GM23338 (cell line): Measurements from ENCODE around the gene WRNIP1. TPM values are rescaled to one million over a fixed set of nuclear protein-coding genes. Genes with fewer than 3 reads are reported as not detected.

ENCODE experiments used
- ATAC-seq: fragments of 200-7000 bp; cut with Tn5 transposase; 3 replicates; pipeline ENCODE4 v1.9.1; 2020
- DNase-seq: peaks from one replicate; pipeline ENCODE4 v3.0.0-alpha.2; 2015; ENCODE audit warnings: low spot score
- H2AFZ ChIP-seq: fragments of 200-600 bp; sonication (generic); 2 replicates; pipeline ENCODE4 v1.8.0; 2016; ENCODE audit warnings: antibody characterized with exemption, mild to moderate bottlenecking, moderate library complexity
- H3F3A ChIP-seq: fragments of 200-600 bp; sonication (generic); replicated peaks from 2 replicates; pipeline ENCODE4 v1.8.0; 2017; ENCODE audit warnings: antibody characterized with exemption, mixed run types, low read depth
- H3K27ac ChIP-seq: fragments of 200-600 bp; sonication (generic); 2 replicates; pipeline ENCODE4 v1.6.1; 2016; ENCODE audit warnings: low read depth
- H3K27me3 ChIP-seq: fragments of 200-600 bp; sonication (generic); 2 replicates; pipeline ENCODE4 v1.8.0; 2016; ENCODE audit warnings: mild to moderate bottlenecking, mixed run types, moderate library complexity; ENCODE audit not compliant: insufficient read depth
- H3K36me3 ChIP-seq: fragments of 200-600 bp; sonication (generic); 2 replicates; pipeline ENCODE4 v1.8.0; 2016; ENCODE audit warnings: mild to moderate bottlenecking; ENCODE audit not compliant: insufficient read depth
- H3K4me1 ChIP-seq: fragments of 200-600 bp; sonication (generic); 2 replicates; pipeline ENCODE4 v1.8.0; 2016; ENCODE audit warnings: mild to moderate bottlenecking, moderate library complexity; ENCODE audit not compliant: insufficient read depth
- H3K4me2 ChIP-seq: fragments of 200-600 bp; sonication (generic); 2 replicates; pipeline ENCODE4 v1.7.1; 2017; ENCODE audit warnings: mixed run types
- H3K4me3 ChIP-seq: fragments of 200-600 bp; sonication (generic); 2 replicates; pipeline ENCODE4 v1.6.1; 2016; ENCODE audit warnings: mixed run types
- H3K79me2 ChIP-seq: fragments of 200-600 bp; sonication (generic); replicated peaks from 2 replicates; pipeline ENCODE4 v1.8.0; 2017; ENCODE audit warnings: mild to moderate bottlenecking; ENCODE audit not compliant: insufficient read depth
- H3K9me2 ChIP-seq: fragments of 200-600 bp; sonication (generic); 2 replicates; pipeline ENCODE4 v1.8.0; 2017; ENCODE audit not compliant: insufficient read depth
- H4K20me1 ChIP-seq: fragments of 200-600 bp; sonication (generic); replicated peaks from 2 replicates; pipeline ENCODE4 v1.8.0; 2017; ENCODE audit warnings: mild to moderate bottlenecking; ENCODE audit not compliant: insufficient read depth
- H3K27ac Mint-ChIP-seq: 2 replicates; pipeline ENCODE4 v1.8.0; 2020; ENCODE audit warnings: inconsistent platforms, mild to moderate bottlenecking, moderate library complexity, mixed read lengths
- H3K27me3 Mint-ChIP-seq: 3 replicates; pipeline ENCODE4 v1.8.0; 2022; ENCODE audit warnings: low read depth, mild to moderate bottlenecking, moderate library complexity, mixed read lengths, inconsistent platforms; ENCODE audit not compliant: insufficient read depth, poor library complexity
- H3K36me3 Mint-ChIP-seq: 3 replicates; pipeline ENCODE4 v1.8.0; 2021; ENCODE audit warnings: low read depth, mild to moderate bottlenecking, inconsistent platforms, moderate library complexity, mixed read lengths
- H3K4me1 Mint-ChIP-seq: 3 replicates; pipeline ENCODE4 v1.8.0; 2020; ENCODE audit warnings: mild to moderate bottlenecking, inconsistent platforms, mixed read lengths
- H3K4me3 Mint-ChIP-seq: 3 replicates; pipeline ENCODE4 v1.8.0; 2021; ENCODE audit warnings: moderate library complexity, mild to moderate bottlenecking, inconsistent platforms, mixed read lengths
- H3K9me3 Mint-ChIP-seq: 3 replicates; pipeline ENCODE4 v1.8.0; 2020; ENCODE audit warnings: moderate library complexity, mild to moderate bottlenecking, inconsistent platforms, mixed read lengths
- CREB1 ChIP-seq: fragments of 250-450 bp; sonication (Bioruptor Pico); IDR thresholded peaks from 2 replicates; pipeline ENCODE4 v1.5.0; 2020; ENCODE audit warnings: low read depth, mild to moderate bottlenecking, moderate library complexity
- EZH2phosphoT487 ChIP-seq: fragments of 200-600 bp; sonication (generic); IDR thresholded peaks from one replicate; pipeline ENCODE4 v1.8.1; 2018; ENCODE audit warnings: antibody characterized with exemption; ENCODE audit not compliant: unreplicated experiment
- JUNB ChIP-seq: IDR thresholded peaks from one replicate; pipeline ENCODE4 v1.6.1; 2016; ENCODE audit warnings: antibody characterized with exemption; ENCODE audit not compliant: unreplicated experiment
- NANOG ChIP-seq: IDR thresholded peaks from 2 replicates; pipeline ENCODE4 v1.6.1; 2016; ENCODE audit warnings: antibody characterized with exemption, borderline replicate concordance
- POLR2AphosphoS5 ChIP-seq: IDR thresholded peaks from 2 replicates; pipeline ENCODE4 v1.6.1; 2016; ENCODE audit warnings: antibody characterized with exemption, low read depth
- ZNF114 ChIP-seq: fragments of 250-450 bp; sonication (Bioruptor Pico); IDR thresholded peaks from 2 replicates; pipeline ENCODE4 v1.5.0; 2020; ENCODE audit warnings: mild to moderate bottlenecking, moderate library complexity
- polyA plus RNA-seq: library from polyadenylated mRNA; unstranded; fragments of >200 nt; fragmentation: Nextera tagmentation; extraction: Ambion mirVana; gene quantifications from 2 replicates; pipeline ENCODE4 v1.2.1, GENCODE V29; 2016
- total RNA-seq: library from RNA; depleted of rRNA; stranded (reverse); fragments of >200 nt; shearing (Covaris generic); gene quantifications from 2 replicates; pipeline ENCODE4 v1.2.3, GENCODE V29; 2014
- TF ChIP-seq, protein P1 (sequence below): fragments of 250-450 bp; sonication (Bioruptor Pico); IDR thresholded peaks from 2 replicates; pipeline ENCODE4 v1.5.0; 2020; ENCODE audit warnings: mild to moderate bottlenecking, moderate library complexity

The WRNIP1 gene
- total and polyA plus RNA-seq, 2 experiments from 2014 or later: 27.6 to 66.0 TPM

DNA sequence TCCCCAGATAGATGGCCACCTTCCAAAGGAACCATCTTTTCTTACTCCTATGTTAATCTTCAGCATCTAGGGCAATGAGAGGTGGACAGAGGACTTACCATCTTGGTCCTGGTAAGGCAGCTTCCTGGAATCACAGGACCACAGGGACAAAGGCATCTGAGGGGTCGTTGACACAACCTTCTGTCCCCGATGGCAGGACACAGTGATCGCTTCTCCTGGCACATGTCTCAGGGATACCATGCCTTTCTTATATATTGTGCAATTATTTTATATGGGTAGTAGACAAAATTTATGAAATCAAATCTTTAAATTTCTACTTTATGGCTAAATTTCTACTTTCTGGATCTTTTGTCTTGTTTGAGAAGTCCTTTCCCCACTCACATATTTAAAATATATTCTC, 56.4 kb downstream of the WRNIP1 start:
- Histone ChIP-seq H3K4me1 (no peaks in the 10 kb centered on the region), H3F3A (no peaks in the 10 kb centered on the region), H3K27ac (no peak overlapping the region), H2AFZ (no peak overlapping the region), H3K36me3 (no peaks in the 10 kb centered on the region), H3K4me2 (no peak overlapping the region), H3K27me3 (no peaks in the 10 kb centered on the region), H3K4me3 (no peak overlapping the region), H4K20me1 (no peaks in the 10 kb centered on the region), H3K79me2 (no peaks in the 10 kb centered on the region), H3K9me2 (no peaks in the 10 kb centered on the region)
- H3K27ac Mint-ChIP-seq: no peak overlapping the region
- peaks cover 4% of the 10 kb centered on the region; the same call in 1 of the 3 replicates for H3K36me3 Mint-ChIP-seq
- no peak for DNase-seq
- no peaks in the 10 kb centered on the region for H3K4me1 Mint-ChIP-seq
- peaks cover 4% of the 10 kb centered on the region; the same call in 2 of the 3 replicates for H3K9me3 Mint-ChIP-seq
- TF ChIP-seq ZNF114 (CRISPR knock-in tag) (no peak), NANOG (no peak), POLR2AphosphoS5 (no peak), EZH2phosphoT487 (no peak), JUNB (no peak), CREB1 (CRISPR knock-in tag) (no peak)
- TF ChIP-seq, protein P1, sequence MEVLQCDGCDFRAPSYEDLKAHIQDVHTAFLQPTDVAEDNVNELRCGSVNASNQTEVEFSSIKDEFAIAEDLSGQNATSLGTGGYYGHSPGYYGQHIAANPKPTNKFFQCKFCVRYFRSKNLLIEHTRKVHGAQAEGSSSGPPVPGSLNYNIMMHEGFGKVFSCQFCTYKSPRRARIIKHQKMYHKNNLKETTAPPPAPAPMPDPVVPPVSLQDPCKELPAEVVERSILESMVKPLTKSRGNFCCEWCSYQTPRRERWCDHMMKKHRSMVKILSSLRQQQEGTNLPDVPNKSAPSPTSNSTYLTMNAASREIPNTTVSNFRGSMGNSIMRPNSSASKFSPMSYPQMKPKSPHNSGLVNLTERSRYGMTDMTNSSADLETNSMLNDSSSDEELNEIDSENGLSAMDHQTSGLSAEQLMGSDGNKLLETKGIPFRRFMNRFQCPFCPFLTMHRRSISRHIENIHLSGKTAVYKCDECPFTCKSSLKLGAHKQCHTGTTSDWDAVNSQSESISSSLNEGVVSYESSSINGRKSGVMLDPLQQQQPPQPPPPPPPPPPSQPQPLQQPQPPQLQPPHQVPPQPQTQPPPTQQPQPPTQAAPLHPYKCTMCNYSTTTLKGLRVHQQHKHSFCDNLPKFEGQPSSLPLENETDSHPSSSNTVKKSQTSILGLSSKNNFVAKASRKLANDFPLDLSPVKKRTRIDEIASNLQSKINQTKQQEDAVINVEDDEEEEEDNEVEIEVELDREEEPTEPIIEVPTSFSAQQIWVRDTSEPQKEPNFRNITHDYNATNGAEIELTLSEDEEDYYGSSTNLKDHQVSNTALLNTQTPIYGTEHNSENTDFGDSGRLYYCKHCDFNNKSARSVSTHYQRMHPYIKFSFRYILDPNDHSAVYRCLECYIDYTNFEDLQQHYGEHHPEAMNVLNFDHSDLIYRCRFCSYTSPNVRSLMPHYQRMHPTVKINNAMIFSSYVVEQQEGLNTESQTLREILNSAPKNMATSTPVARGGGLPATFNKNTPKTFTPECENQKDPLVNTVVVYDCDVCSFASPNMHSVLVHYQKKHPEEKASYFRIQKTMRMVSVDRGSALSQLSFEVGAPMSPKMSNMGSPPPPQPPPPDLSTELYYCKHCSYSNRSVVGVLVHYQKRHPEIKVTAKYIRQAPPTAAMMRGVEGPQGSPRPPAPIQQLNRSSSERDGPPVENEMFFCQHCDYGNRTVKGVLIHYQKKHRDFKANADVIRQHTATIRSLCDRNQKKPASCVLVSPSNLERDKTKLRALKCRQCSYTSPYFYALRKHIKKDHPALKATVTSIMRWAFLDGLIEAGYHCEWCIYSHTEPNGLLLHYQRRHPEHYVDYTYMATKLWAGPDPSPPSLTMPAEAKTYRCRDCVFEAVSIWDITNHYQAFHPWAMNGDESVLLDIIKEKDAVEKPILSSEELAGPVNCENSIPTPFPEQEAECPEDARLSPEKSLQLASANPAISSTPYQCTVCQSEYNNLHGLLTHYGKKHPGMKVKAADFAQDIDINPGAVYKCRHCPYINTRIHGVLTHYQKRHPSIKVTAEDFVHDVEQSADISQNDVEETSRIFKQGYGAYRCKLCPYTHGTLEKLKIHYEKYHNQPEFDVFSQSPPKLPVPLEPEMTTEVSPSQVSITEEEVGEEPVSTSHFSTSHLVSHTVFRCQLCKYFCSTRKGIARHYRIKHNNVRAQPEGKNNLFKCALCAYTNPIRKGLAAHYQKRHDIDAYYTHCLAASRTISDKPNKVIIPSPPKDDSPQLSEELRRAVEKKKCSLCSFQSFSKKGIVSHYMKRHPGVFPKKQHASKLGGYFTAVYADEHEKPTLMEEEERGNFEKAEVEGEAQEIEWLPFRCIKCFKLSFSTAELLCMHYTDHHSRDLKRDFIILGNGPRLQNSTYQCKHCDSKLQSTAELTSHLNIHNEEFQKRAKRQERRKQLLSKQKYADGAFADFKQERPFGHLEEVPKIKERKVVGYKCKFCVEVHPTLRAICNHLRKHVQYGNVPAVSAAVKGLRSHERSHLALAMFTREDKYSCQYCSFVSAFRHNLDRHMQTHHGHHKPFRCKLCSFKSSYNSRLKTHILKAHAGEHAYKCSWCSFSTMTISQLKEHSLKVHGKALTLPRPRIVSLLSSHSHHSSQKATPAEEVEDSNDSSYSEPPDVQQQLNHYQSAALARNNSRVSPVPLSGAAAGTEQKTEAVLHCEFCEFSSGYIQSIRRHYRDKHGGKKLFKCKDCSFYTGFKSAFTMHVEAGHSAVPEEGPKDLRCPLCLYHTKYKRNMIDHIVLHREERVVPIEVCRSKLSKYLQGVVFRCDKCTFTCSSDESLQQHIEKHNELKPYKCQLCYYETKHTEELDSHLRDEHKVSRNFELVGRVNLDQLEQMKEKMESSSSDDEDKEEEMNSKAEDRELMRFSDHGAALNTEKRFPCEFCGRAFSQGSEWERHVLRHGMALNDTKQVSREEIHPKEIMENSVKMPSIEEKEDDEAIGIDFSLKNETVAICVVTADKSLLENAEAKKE: no peak
- H3K4me3 Mint-ChIP-seq: no peak overlapping the region
- no peak for ATAC-seq
- peaks cover 1% of the 10 kb centered on the region for H3K27me3 Mint-ChIP-seq
